Gastroesophageal sphincter (tissue), 3 donors: ENCODE measurements around the gene PRAC2.

Experiments
- EP300 ChIP-seq: sonication (generic); formaldehyde crosslinking; IDR thresholded peaks from one replicate; pipeline ENCODE4 v1.6.1; 2017; ENCODE audit warnings: antibody characterized with exemption, mild to moderate bottlenecking
- POLR2AphosphoS5 ChIP-seq: sonication (generic); formaldehyde crosslinking; IDR thresholded peaks from one replicate; pipeline ENCODE4 v1.6.1; 2017; ENCODE audit warnings: antibody characterized with exemption
- TF ChIP-seq, protein P1 (sequence below), 4 experiments: fragments of 200-600 bp in 2 of 4; fragments of 450-650 bp in 2 of 4; sonication (generic) in 1 of 4; IDR thresholded peaks; one replicate each; pipeline ENCODE4 v1.5.1; 2017 to 2019; ENCODE audit warnings: antibody characterized with exemption in 4 of 4, mild to moderate bottlenecking in 2 of 4, moderate library complexity in 2 of 4

DNA sequence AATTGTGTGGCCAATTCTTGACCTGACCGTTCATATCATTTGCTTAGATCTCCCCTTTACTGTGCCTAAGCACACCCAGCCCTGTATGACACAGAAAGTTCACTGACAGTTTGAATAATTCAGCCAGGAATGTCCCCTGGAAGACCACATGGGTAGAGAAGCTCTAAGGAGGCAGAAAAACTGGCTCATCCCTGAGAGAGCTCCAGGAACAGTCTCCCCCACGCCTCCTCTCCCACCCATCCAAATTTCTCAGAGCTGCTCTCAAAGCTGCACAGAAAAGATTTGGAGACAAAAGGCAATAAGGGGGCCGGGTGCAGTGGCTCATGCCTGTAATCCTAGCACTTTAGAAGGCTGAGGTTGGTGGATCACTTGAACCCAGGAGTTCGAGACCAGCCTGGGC, 11.9 kb upstream of the PRAC2 start:
- TF ChIP-seq, protein P1, sequence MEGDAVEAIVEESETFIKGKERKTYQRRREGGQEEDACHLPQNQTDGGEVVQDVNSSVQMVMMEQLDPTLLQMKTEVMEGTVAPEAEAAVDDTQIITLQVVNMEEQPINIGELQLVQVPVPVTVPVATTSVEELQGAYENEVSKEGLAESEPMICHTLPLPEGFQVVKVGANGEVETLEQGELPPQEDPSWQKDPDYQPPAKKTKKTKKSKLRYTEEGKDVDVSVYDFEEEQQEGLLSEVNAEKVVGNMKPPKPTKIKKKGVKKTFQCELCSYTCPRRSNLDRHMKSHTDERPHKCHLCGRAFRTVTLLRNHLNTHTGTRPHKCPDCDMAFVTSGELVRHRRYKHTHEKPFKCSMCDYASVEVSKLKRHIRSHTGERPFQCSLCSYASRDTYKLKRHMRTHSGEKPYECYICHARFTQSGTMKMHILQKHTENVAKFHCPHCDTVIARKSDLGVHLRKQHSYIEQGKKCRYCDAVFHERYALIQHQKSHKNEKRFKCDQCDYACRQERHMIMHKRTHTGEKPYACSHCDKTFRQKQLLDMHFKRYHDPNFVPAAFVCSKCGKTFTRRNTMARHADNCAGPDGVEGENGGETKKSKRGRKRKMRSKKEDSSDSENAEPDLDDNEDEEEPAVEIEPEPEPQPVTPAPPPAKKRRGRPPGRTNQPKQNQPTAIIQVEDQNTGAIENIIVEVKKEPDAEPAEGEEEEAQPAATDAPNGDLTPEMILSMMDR (IDR thresholded peaks at IDR 0.05) = no peak
- TF ChIP-seq EP300 (no peak), POLR2AphosphoS5 (no peak)
